ENCODE measurements around the gene CCDC116. TPM values are rescaled to one million over a fixed set of nuclear protein-coding genes. Genes with fewer than 3 reads are reported as not detected.
"Not testable (repeated sequence)": the region's sequence is repeated elsewhere in the genome, so short reads cannot be mapped to it uniquely, and the experiment has no call there.

The CCDC116 gene
- total RNA-seq, 5 donors from 2014 or later (not counting 1 experiment from before 2014, with no cell fraction given): 0.16 to 0.79 (median 0.66) TPM; not detected in 1

DNA sequence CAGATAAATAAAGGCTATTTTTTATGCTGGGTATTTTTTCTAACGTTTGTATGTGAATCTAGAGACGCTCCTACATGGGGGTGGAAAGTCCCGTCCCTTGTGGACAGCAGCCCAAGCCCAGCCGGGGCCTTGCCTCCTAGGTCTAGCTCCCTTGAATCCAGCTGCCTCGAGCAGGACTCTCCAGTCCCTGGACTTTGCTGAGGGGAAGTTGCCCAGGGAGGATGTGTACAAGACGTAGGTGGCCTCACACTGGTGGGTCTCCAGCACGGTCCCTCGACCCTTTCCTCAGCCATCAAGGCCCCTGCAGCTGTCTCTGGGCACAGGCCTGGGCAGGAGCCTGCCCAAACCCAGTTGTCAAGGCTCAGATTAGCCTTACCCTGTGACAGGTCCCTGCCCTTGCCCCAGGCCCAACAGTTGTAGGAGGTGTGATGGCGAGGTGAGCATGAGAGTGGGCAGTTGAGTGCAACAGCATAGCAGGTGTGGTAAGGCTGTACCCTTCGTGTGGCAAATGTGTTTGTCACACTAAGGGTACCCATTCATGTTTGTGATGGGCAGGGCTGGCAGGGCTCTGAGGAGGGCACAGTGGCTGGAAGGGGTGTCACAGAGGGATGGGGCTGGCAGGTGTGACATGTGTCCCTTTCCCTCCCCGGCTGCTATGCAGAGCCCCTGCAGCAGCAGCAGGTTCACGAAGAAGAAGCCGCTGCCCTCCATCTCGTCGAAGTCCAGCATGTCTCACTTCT lies 3.4 kb downstream of the CCDC116 start:
- DNase-seq (no peak), ATAC-seq (replicated peaks in 1 of 4) (no peak)
- ChIA-PET POLR2A (interaction anchor here in 1 of 2 donors (0.6 kb wide), 1 partner anchor 1192 kb away, joined by 8 read pairs; no protein-coding TSS in a partner anchor), CTCF (no interaction called here)
- Histone ChIP-seq H3K4me1 (ENCODE audit: control insufficient read depth in 1 of 2, extremely low read depth in 1 of 2, insufficient read depth in 2 of 2, low read length in 2 of 2) (peaks cover 0 to 10% of the 10 kb centered on the region in 2 experiments), H3K27me3 (replicated peaks in 1 of 2; ENCODE audit: control insufficient read depth in 2 of 2, extremely low read depth in 1 of 2, insufficient read depth in 2 of 2, low read length in 1 of 2) (peaks cover 0 to 9% of the 10 kb centered on the region in 2 experiments), H3K9me3 (no peaks in the 10 kb centered on the region), H3K27ac (ENCODE audit: low read length) (no peak overlapping the region), H3K4me3 (ENCODE audit: control insufficient read depth in 1 of 2, extremely low read depth in 1 of 2, low read length in 1 of 2) (no peak overlapping the region), H3K36me3 (ENCODE audit: control insufficient read depth in 2 of 2, extremely low read depth in 1 of 2, insufficient read depth in 1 of 2, low read length in 1 of 2) (no peaks in the 10 kb centered on the region)
- H3K27me3 Mint-ChIP-seq: no peaks in the 10 kb centered on the region
- 79% methylated on average over 13 of the region's 15 CpGs for WGBS (ENCODE audit: insufficient coverage)
- H3K4me3 Mint-ChIP-seq: no peak overlapping the region
- no peak overlapping the region for H3K27ac Mint-ChIP-seq
- no peaks in the 10 kb centered on the region for H3K36me3 Mint-ChIP-seq
- H3K4me1 Mint-ChIP-seq: peaks cover 4 to 12% (median 10%) of the 10 kb centered on the region in 3 donors
- no peaks in the 10 kb centered on the region for H3K9me3 Mint-ChIP-seq

DNA sequence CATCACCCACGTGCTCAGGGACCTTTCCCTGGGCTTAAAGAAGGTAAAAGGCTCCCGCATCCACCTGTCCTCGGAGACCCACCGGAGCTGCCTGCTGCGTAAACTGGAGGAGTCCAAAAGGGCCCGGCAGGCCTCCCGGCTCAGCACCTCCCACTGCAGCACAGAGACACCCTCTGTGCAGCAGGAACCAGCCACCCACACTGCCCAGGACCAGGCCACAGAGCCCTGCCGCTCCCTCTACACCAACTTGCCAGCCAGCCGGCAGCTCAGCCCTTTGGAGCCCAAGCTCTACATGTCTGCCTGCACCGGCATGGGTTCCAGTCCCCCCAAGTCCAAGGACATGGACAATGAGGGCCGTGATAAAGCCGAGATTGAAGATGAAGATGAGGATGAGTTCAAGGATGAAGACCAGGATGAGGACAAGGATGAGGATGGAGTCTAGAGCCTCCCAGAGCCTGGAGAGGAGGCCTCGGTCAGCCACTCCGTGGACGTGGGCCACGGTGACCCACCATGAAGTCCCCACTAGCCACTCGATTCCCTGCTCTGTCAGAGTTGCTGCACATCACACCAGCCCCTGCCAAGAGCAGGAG lies 4.2 kb downstream of the CCDC116 start:
- Histone ChIP-seq H3K4me3 (ENCODE audit: control insufficient read depth in 1 of 2, extremely low read depth in 1 of 2, low read length in 1 of 2) (no peak overlapping the region), H3K9me3 (no peaks in the 10 kb centered on the region), H3K36me3 (ENCODE audit: control insufficient read depth in 2 of 2, extremely low read depth in 1 of 2, insufficient read depth in 1 of 2, low read length in 1 of 2) (no peaks in the 10 kb centered on the region), H3K27ac (ENCODE audit: low read length) (no peak overlapping the region), H3K4me1 (ENCODE audit: control insufficient read depth in 1 of 2, extremely low read depth in 1 of 2, insufficient read depth in 2 of 2, low read length in 2 of 2) (peaks cover 3 to 17% of the 10 kb centered on the region in 2 experiments), H3K27me3 (replicated peaks in 1 of 2; ENCODE audit: control insufficient read depth in 2 of 2, extremely low read depth in 1 of 2, insufficient read depth in 2 of 2, low read length in 1 of 2) (peaks cover 0 to 9% of the 10 kb centered on the region in 2 experiments)
- peaks cover 8 to 15% (median 13%) of the 10 kb centered on the region in 3 donors for H3K4me1 Mint-ChIP-seq
- 89% methylated on average over 14 of the region's 17 CpGs for WGBS (ENCODE audit: insufficient coverage)
- ChIA-PET POLR2A (no interaction called here), CTCF (no interaction called here)
- H3K9me3 Mint-ChIP-seq: no peaks in the 10 kb centered on the region
- H3K36me3 Mint-ChIP-seq: no peaks in the 10 kb centered on the region
- ATAC-seq (replicated peaks in 1 of 4): no peak
- DNase-seq: no peak
- H3K27ac Mint-ChIP-seq: no peak overlapping the region
- no peak overlapping the region for H3K4me3 Mint-ChIP-seq
- H3K27me3 Mint-ChIP-seq: no peaks in the 10 kb centered on the region

DNA sequence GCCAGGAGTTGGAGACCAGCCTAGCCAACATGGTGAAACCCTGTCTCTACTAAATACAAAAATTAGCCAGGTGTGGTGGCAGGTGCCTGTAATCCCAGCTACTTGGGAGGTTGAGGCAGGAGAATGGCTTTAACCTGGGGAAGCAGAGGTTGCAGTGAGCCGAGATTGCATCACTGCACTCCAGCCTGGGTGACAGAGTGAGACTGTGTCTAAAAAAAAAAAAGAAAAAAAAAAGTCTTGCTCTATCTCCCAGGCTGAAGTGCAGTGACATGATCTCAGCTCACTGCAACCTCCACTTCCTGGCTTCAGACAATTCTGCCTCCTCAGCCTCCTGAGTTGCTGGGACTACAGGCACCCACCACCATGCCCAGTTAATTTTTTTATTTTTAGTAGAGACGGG lies 4.9 kb downstream of the CCDC116 start:
- H3K27me3 Mint-ChIP-seq; CTCF ChIA-PET; H3K27ac Mint-ChIP-seq; POLR2A ChIA-PET; H3K36me3 Mint-ChIP-seq; ATAC-seq (replicated peaks in 1 of 4); DNase-seq; H3K36me3 ChIP-seq (ENCODE audit: control insufficient read depth in 2 of 2, extremely low read depth in 1 of 2, insufficient read depth in 1 of 2, low read length in 1 of 2); H3K9me3 Mint-ChIP-seq; H3K4me3 ChIP-seq (ENCODE audit: control insufficient read depth in 1 of 2, extremely low read depth in 1 of 2, low read length in 1 of 2); H3K27me3 ChIP-seq (replicated peaks in 1 of 2; ENCODE audit: control insufficient read depth in 2 of 2, extremely low read depth in 1 of 2, insufficient read depth in 2 of 2, low read length in 1 of 2); H3K9me3 ChIP-seq; H3K4me3 Mint-ChIP-seq; H3K27ac ChIP-seq (ENCODE audit: low read length): not testable (repeated sequence)
- H3K4me1 Mint-ChIP-seq: peaks cover 13 to 16% (median 13%) of the 10 kb centered on the region in 3 donors
- WGBS (ENCODE audit: insufficient coverage): 20% methylated on average over 1 of the region's 2 CpGs
- H3K4me1 ChIP-seq (ENCODE audit: control insufficient read depth in 1 of 2, extremely low read depth in 1 of 2, insufficient read depth in 2 of 2, low read length in 2 of 2): peaks cover 3 to 17% of the 10 kb centered on the region in 2 experiments

GRCh38 chr22:21639359-21639758 lies 6.8 kb downstream of the CCDC116 start:
- CTCF ChIA-PET: interaction anchor here in 1 of 2 donors (0.5 to 1.5 kb wide), 2 partner anchors 10 kb away, joined by 3 to 7 read pairs; partner anchors contain the start of gene YDJC
- no peak overlapping the region for H3K4me3 Mint-ChIP-seq

DNA sequence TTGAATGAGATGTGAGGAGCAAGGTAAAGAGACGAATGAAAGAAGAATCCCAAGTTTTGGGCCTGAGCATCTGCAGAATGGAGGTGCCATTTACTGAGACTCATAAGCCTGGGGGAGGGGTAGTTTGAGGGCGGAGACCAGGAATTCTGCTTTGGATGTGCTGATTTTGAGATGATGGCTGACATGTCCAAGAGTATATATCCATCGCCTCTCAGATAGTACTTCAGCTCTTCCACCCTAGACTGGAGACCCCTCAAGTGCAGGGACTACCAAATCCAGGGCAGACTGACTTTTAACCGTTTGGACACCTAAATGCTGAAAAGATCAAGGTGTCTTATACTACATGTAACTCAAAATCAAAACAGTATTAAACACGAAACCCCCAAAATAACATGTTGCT lies 8.2 kb downstream of the CCDC116 start:
- Histone ChIP-seq H3K27me3 (replicated peaks in 1 of 2; ENCODE audit: control insufficient read depth in 2 of 2, extremely low read depth in 1 of 2, insufficient read depth in 2 of 2, low read length in 1 of 2) (peaks cover 0 to 5% of the 10 kb centered on the region in 2 experiments), H3K4me3 (ENCODE audit: control insufficient read depth in 1 of 2, extremely low read depth in 1 of 2, low read length in 1 of 2) (no peak overlapping the region), H3K4me1 (ENCODE audit: control insufficient read depth in 1 of 2, extremely low read depth in 1 of 2, insufficient read depth in 2 of 2, low read length in 2 of 2) (peaks cover 7 to 25% of the 10 kb centered on the region in 2 experiments), H3K27ac (ENCODE audit: low read length) (no peak overlapping the region), H3K9me3 (no peaks in the 10 kb centered on the region), H3K36me3 (ENCODE audit: control insufficient read depth in 2 of 2, extremely low read depth in 1 of 2, insufficient read depth in 1 of 2, low read length in 1 of 2) (peaks cover 0 to 7% of the 10 kb centered on the region in 2 donors)
- ChIA-PET CTCF (interaction anchor here in 1 of 2 donors (2.9 to 4.3 kb wide), 2 partner anchors 9 to 12 kb away, joined by 33 to 51 read pairs; partner anchors contain the start of genes CCDC116 and YDJC), POLR2A (no interaction called here)
- Mint-ChIP-seq H3K27me3 (no peaks in the 10 kb centered on the region), H3K9me3 (no peaks in the 10 kb centered on the region), H3K4me3 (peak overlapping the region; percentile 77 to 88 (median 83)), H3K36me3 (peaks cover 5% of the 10 kb centered on the region), H3K27ac (no peak overlapping the region), H3K4me1 (peaks cover 22 to 26% (median 23%) of the 10 kb centered on the region in 3 donors)
- ATAC-seq (replicated peaks in 1 of 4): no peak
- 89% methylated on average over 2 of the region's 5 CpGs for WGBS (ENCODE audit: insufficient coverage)
- no peak for DNase-seq

More at GRCh38 chr22:21639359-21639758, 6.8 kb downstream of the CCDC116 start:
- Histone ChIP-seq H3K9me3 (no peaks in the 10 kb centered on the region), H3K4me1 (ENCODE audit: control insufficient read depth in 1 of 2, extremely low read depth in 1 of 2, insufficient read depth in 2 of 2, low read length in 2 of 2) (peaks cover 7 to 25% of the 10 kb centered on the region in 2 experiments), H3K4me3 (ENCODE audit: control insufficient read depth in 1 of 2, extremely low read depth in 1 of 2, low read length in 1 of 2) (no peak overlapping the region), H3K27ac (ENCODE audit: low read length) (no peak overlapping the region), H3K27me3 (replicated peaks in 1 of 2; ENCODE audit: control insufficient read depth in 2 of 2, extremely low read depth in 1 of 2, insufficient read depth in 2 of 2, low read length in 1 of 2) (peaks cover 0 to 9% of the 10 kb centered on the region in 2 experiments), H3K36me3 (ENCODE audit: control insufficient read depth in 2 of 2, extremely low read depth in 1 of 2, insufficient read depth in 1 of 2, low read length in 1 of 2) (peaks cover 0 to 4% of the 10 kb centered on the region in 2 donors)
- Mint-ChIP-seq H3K27ac (no peak overlapping the region), H3K27me3 (no peaks in the 10 kb centered on the region), H3K36me3 (peaks cover 5% of the 10 kb centered on the region), H3K9me3 (no peaks in the 10 kb centered on the region), H3K4me1 (peaks cover 22 to 26% (median 23%) of the 10 kb centered on the region in 3 donors)
- WGBS (ENCODE audit: insufficient coverage): 89% methylated on average over 3 of the region's 4 CpGs
- no peak for DNase-seq
- POLR2A ChIA-PET: no interaction called here
- no peak for ATAC-seq (replicated peaks in 1 of 4)

GRCh38 chr22:21641417-21641788 lies 8.8 kb downstream of the CCDC116 start:
- CTCF ChIA-PET: interaction anchor here in 1 of 2 donors (0.7 to 4.3 kb wide), 4 partner anchors 8 to 12 kb away, joined by 3 to 51 read pairs (median 20); partner anchors contain the start of genes CCDC116 and YDJC

More at GRCh38 chr22:21641417-21641788, 8.8 kb downstream of the CCDC116 start:
- no peak for ATAC-seq (replicated peaks in 1 of 4)
- Mint-ChIP-seq H3K27ac (peak overlapping the region in 1 of 2 donors; percentile 90), H3K9me3 (no peaks in the 10 kb centered on the region), H3K4me3 (peak overlapping the region; percentile 77 to 88 (median 83)), H3K36me3 (peaks cover 9% of the 10 kb centered on the region), H3K27me3 (no peaks in the 10 kb centered on the region), H3K4me1 (peaks cover 23 to 28% (median 26%) of the 10 kb centered on the region in 3 donors)
- DNase-seq: no peak
- Histone ChIP-seq H3K4me1 (ENCODE audit: control insufficient read depth in 1 of 2, extremely low read depth in 1 of 2, insufficient read depth in 2 of 2, low read length in 2 of 2) (peaks cover 7 to 28% of the 10 kb centered on the region in 2 experiments), H3K27me3 (replicated peaks in 1 of 2; ENCODE audit: control insufficient read depth in 2 of 2, extremely low read depth in 1 of 2, insufficient read depth in 2 of 2, low read length in 1 of 2) (peaks cover 0 to 5% of the 10 kb centered on the region in 2 experiments), H3K27ac (ENCODE audit: low read length) (peak overlapping the region; percentile 51), H3K4me3 (ENCODE audit: control insufficient read depth in 1 of 2, extremely low read depth in 1 of 2, low read length in 1 of 2) (peak overlapping the region; percentile 29 to 46), H3K9me3 (no peaks in the 10 kb centered on the region), H3K36me3 (ENCODE audit: control insufficient read depth in 2 of 2, extremely low read depth in 1 of 2, insufficient read depth in 1 of 2, low read length in 1 of 2) (peaks cover 0 to 11% of the 10 kb centered on the region in 2 donors)
- POLR2A ChIA-PET: interaction anchor here in 1 of 2 donors (1.9 kb wide), 1 partner anchor 12 kb away, joined by 9 read pairs; the partner anchor contains the start of gene YDJC
- 24% methylated on average over 7 of the region's 9 CpGs for WGBS (ENCODE audit: insufficient coverage)

All from T-cell (primary cell).